GM19467 (cell line): ENCODE data around the gene CHST7.
"Not testable (repeated sequence)": the region's sequence is repeated elsewhere in the genome, so short reads cannot be mapped to it uniquely, and the experiment has no call there.

Experiments used
- ATAC-seq: cut with Tn5 transposase; IDR thresholded peaks from one replicate; pipeline ENCODE4 v1.9.1; 2021; ENCODE audit warnings: mild to moderate bottlenecking, moderate library complexity; ENCODE audit not compliant: unreplicated experiment

CHST7 gene, protein sequence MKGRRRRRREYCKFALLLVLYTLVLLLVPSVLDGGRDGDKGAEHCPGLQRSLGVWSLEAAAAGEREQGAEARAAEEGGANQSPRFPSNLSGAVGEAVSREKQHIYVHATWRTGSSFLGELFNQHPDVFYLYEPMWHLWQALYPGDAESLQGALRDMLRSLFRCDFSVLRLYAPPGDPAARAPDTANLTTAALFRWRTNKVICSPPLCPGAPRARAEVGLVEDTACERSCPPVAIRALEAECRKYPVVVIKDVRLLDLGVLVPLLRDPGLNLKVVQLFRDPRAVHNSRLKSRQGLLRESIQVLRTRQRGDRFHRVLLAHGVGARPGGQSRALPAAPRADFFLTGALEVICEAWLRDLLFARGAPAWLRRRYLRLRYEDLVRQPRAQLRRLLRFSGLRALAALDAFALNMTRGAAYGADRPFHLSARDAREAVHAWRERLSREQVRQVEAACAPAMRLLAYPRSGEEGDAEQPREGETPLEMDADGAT

DNA sequence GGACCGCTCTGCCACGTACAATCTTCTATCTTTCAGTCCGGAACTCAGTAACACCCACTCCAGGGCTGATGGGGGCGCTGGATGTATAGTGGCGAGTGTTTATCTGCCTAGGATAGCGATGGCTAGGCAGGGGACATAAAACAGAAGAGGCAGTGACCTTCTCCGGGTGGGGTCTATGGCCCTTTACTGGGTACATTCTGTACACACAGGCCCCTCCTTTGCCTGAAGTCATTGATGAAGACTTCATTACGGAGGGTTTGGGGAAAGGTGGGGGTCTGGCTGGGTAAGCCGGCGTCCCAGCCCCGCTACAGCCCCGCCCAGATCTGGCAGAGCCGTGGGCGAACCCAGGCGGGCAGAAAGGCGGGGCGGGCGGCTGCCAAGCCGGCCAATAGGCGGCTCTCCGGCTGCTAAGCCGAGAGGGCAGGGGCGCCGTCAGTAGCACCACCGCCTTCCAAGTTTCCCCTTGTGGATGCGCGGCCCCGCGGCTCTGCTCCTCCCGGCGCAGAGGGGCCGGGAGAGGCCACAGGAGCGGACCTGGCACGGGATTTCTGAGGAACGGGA lies at the start of gene CHST7:
Gene CHST7 (plus strand): TSS at position 435 of the 561 bp plus-strand sequence. CDS start 167 bp downstream, outside the sequence.
- ATAC-seq: peak; percentile 33

DNA sequence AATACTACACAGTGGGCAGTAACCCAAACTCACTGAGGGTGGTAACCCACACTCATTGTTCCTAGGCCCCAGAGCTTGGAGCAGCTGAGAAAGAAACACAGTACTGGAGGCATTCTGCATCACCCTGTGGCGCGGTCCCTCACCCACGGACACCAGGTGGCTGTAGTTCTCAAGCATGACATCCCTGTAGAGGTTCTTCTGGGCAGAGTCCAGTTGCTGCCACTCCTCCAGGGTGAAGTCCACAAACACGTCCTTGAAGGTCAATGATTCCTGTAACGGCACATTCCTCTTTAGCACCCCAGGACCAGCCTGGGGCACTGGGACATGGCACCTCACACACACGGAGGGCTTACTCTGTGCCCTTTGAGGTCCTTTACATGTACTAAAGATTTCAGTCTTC lies 44.9 kb upstream of the CHST7 start:
- ATAC-seq: not testable (repeated sequence)

DNA sequence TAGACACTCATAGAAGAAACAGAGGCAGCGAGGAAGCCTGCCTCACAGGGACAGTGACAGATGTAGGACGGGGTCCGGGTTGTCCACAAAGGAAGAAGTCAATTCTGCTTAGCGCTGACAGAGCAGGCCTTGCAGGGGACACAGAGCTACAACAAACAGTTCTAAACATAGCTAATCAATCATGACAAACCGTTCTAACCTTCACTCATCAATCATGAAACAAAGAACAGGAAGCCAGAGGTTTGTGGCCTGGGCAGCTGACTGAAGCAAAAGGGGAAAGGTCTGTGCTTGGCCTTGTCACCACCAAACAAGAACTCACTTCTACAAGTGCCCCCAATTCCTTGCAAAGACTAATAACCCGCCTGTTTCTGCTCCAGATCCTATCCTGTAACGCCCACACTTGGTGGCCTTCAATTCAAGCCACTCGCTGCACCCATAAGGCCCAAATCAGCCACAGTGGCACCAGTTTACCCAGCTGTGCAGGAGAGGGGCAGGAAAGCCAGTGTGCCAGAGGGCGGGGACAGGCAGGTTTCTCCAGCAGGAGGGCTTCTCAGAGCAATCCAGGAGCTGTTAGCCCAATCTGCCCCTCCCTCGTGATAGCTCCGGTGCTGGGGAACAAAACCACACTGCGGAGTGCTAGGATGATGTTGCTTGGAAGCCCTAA lies 43.7 kb upstream of the CHST7 start:
- not testable (repeated sequence) for ATAC-seq

DNA sequence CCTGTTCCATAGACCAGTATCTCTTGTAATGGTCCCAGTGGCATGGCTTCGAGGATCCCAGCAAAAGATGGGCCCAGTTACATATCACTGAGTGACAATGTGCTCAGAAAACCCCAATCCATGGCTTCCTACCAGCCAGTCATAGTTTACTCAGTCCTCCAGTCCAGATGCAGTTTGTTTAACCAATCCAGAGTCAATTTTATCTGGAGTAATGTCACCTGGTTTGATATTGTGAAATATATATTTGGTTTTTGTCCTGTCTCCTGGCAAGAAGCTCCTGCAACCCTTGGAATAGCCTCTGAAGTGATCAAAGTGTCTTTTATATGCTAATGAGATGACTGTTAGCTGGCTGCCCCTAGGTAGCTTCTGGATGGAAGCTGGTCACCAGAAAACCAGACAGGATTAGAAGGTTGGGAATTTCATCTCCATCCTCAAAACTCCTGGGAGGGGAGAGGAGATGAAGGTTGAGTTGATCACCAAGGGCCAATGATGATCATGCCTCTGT lies 43.1 kb upstream of the CHST7 start:
- ATAC-seq: not testable (repeated sequence)

DNA sequence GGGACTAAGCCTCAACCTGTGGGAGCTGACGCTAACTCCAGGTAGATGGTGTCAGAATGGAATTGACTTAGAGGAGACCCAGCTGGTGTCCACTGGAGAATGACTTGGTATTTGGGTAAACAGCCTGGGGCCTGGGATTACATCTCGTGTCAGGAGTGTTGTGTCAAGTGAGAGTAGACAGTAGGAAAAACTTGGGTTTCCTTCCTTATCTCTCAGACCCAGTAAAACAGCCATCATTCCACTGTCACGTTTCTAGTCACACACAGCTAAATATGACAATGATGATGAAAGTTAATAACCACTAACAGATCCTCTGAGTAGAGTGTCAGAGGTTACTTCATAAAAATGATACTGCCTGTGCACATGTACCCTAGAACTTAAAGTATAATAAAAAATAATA lies 42.1 kb upstream of the CHST7 start:
- ATAC-seq: no peak

DNA sequence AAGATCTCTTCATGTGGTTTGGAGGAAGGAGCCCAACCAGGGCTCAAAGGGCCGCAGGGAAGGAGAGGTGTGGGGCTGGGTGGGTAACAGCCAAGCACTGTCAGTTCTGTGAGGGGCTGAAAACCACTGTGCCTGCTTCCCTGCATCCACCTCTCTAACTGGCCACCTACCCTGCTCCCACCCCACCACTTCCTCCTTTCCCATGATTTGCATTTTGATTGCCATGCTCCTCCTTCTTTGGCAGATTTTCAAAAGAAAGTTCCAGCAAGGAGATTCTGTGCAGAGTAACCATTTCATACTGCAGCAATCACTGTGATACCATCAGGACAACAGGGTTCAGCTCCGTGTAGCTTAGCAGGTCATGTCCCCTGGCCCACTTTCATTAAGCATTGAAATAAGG lies 30.1 kb upstream of the CHST7 start:
- no peak for ATAC-seq

DNA sequence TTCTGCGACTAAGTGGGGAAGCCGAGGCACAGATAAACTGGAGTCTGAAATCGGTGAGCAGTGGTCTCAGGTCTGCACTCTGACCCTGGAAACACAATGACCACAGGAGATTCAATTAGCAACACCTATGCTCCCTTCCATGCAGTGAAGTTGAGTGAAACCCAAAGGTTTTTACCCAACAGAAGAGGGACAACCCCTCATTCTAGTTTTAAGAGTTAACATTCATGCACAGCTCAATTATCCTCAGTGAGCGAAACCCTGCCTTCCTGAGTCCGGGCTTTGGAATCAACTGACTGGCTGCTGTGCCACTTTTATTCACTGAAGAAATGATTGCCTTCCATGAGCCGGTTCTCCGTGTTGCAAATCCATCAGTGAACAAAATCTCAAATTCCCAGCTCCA lies 29.0 kb upstream of the CHST7 start:
- not testable (repeated sequence) for ATAC-seq

DNA sequence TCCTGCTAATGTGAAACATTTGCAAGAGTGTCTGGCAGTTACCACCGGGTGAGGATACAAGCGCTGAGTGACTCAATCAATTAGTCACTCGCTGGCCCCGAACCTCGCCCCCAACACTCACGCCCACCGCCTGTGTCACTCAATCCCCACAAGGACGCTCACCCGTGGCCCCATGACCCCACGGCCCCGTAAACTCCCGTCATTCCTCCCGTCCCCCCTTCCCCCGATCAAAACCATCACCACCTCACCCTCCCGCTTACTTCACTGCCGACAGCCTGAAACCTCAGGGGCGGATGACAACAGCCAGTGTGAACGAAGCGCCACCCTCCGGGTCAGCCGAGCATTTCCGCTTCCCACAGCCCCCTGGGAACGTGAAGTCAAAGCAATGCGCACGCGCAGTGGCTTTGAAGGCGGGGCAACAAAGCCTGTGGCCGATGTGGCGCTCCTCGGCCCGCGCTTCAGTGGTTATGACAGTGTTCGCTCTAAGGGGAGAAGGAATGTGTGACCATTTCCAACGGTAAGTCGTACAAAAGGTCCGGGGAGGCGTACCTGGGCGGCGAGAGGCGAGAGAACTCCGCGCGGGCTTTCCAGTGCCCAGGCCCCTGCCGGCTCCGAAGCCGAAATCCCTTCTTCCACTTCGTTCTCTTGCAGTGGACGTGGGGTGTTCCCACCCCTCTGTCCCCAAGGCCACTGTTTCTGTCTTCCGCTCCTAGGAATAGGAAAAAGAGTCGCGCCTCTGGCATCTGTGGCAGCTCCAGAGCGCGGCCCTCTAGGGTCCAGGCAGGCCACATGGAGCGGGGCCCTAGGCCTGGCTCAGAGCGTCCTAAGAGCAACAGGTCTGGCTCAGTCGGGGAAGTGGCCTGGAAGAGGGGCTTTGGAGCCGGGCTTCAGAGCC lies 28.2 kb upstream of the CHST7 start, which contains the start of gene ZNF674:
Gene ZNF674 (minus strand): TSS at position 311 of the 895 bp plus-strand sequence. CDS start 3,334 bp downstream, outside the sequence.
- peak; percentile 78 for ATAC-seq

DNA sequence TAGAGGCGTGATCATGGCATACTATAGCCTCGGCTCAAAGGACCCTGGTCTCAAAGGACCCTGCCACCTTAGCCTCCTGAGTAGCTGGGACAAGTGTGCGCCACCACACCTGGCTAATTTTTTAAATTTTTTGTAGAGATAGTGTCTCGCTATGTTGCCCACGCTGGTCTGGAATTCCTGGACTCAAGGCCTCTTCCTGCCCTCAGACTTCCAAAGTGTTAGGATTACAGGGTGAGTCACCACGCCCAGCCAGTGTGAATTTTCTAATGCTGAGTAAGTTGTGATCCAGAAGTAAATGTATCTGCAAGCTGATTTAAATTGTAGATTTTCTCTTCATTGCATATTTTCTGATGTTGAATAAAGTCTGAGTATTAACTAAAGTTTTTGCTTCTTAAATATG lies 25.7 kb upstream of the CHST7 start:
- no peak for ATAC-seq

DNA sequence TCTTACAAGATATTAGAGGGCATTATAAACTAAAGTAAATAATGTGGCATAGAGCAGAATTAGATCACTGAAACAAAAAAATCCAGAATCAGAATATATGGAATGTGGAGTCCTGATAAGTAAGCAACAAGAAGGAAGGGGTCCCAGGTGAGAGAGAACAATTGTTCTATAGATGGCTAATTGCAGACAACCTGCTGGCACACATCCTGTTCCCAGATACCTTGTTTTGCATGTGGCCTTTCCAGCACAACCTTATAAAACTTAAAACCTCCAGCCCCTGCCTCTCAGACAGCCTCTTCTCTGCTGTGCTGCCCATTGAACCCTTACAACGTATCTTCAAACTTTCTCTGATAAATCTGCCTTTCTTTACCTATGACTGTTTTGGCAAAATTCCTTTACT lies 23.7 kb upstream of the CHST7 start:
- no peak for ATAC-seq

DNA sequence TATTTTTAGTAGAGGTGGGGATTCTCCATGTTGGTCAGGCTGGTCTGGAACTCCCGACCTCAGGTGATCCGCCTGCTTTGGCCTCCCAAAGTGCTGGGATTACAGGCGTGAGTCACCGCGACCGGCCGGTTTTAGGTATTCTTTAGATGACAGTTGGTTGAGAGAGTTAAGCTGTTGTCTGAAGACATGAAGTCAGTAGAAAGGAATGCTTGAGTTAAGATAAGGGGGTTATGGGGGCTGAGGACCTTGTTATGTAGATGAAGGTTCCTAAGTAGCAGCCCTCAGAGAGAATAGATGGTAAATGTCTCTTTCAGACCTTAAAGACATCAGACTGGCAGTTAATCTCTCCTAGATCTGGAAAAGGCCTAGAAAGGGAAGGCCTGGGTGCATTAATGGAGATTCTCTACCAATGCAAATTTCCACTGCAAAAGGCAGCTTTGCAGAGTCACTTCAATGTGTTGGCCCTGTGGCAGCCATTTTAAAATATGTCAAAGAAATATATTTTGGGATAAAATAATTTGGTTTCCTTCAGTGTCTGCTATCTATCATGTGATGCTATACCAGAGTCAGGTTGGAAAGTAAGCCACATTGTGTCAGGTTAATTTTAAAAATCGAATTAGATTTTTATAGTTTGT lies 22.0 kb upstream of the CHST7 start:
- ATAC-seq: no peak

DNA sequence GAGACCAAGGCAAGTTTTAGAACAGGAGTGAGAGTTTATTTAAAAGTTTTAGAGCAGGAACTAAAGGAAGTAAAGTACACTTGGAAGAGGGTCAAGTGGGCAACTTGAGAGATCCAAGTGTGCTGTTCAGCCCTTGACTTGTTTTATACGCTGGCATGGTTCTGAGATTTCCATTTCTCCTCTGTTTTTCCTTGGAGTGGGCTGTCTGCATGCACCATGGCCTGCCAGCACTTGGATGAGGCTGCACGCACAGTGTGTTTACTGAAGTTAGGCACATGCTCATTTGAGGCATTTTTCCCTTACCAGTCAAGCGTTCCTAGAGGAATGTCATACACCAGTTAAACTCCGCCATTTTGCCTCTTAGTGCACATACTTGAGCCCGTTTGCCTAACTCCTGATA lies 19.6 kb upstream of the CHST7 start:
- no peak for ATAC-seq

DNA sequence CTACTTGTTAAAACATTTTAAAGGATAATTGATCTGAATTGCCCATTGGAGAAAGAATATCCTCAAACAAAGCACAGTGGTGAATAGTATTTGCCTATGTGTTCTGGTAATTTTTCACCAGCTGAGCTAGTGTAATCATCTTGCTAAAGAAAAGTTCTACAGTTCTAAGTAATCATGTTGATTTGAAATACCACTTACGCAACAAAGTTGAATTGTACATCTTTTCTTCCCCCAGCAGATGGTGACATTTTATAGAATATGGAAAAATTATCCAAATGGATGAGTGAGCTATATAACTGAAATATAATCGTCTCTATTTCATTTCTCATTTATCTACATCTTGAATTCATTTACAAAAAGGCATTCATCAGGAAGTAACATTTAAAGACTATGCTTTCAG lies 18.6 kb upstream of the CHST7 start:
- ATAC-seq: no peak

DNA sequence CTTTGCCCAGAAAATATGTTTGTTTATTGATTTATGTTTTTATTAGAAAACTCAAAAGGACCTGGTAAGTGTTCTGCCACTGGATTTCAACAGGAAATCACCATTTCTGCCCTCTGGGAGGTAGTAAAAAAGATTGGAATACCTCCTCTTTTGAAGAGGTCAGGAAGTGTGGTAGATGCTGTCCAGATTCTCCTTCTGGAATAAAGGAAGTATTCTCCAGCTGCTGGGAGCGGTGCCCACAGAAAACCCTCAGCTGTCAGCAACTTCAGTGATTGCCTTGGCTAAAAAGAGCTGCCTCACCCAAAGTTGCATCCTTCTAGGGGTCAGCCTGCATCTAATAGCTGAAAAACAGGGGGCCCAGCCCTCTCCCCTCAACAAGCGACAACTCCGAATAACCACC lies 14.5 kb upstream of the CHST7 start:
- ATAC-seq: no peak

DNA sequence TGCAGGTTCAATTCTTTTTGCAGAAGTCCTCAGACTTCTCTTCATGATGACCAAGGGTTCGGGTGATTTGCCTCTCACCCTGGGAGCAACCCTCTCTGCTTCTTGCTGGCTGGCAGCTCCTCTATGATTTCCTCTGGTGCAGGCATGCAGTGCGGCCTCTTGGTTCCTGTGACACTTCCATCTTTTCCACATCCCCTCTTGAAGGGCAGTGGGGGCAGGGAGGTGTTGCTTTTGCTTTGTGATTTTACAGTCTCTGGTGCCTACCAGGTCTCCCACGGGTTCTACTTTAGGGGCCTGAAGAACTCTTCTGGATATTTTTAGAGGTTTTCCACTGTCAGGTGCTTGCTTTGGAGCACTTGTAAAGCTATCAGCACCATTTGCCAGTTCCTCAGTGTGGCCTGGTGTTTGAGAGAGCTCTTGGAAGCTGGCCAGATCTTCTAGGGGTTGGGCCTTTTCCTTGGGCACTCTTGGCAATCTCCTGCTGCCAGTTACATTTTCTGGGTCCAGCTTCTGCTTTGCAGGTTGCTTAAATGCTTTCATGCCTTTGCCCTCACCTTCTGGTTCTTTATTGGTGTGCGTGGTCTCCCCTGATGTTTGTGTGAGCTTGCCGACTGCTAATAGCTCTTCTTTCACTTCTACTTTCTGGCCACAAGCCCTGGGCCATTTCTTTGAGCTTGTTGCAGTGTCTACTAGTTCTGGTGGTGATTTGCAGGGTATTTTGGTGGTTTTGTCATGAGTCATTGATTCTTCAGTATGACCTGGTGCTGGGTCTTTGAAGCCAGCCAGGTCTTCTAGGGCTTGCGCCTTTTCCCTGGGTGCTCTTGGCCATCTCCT lies 11.5 kb upstream of the CHST7 start:
- peak; percentile 95 for ATAC-seq

DNA sequence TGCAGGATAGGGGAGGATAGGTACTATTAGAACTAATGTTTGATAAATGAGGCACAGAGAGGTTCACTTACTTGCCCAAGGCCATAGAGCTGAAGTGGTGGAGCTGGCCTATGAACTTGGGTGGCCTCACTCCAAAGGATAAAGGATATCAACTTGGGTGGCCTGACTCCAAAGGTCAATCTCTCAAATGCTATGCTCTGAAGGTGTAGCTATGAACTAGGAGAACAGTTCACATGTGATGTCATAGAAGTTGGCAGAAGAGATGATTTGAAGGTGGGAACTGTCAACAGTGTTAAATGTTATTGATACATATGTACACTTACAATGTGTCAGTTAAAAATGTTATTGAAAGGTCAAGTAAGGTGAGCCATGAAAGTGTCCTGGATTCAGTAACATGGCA lies 6.2 kb upstream of the CHST7 start:
- no peak for ATAC-seq

DNA sequence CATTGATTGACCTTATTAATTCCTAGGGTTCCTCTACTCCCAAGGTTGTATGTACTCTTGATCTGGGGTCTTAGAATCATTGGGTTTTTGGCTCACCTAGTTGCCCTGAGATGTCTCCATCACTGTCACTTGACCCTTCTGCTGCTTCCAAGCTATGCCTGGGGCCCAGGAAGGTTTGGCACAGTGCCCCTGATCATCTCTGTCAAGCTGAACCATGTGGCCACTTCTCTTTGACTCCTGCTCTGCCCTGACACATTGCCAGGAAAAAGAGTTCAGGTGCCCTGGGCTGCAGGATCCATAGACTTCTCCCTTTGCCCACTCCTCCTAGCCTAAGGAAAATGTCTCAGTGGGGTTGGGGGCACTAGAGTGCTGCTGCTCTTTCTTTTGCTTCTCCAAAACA lies 3.9 kb upstream of the CHST7 start:
- no peak for ATAC-seq

DNA sequence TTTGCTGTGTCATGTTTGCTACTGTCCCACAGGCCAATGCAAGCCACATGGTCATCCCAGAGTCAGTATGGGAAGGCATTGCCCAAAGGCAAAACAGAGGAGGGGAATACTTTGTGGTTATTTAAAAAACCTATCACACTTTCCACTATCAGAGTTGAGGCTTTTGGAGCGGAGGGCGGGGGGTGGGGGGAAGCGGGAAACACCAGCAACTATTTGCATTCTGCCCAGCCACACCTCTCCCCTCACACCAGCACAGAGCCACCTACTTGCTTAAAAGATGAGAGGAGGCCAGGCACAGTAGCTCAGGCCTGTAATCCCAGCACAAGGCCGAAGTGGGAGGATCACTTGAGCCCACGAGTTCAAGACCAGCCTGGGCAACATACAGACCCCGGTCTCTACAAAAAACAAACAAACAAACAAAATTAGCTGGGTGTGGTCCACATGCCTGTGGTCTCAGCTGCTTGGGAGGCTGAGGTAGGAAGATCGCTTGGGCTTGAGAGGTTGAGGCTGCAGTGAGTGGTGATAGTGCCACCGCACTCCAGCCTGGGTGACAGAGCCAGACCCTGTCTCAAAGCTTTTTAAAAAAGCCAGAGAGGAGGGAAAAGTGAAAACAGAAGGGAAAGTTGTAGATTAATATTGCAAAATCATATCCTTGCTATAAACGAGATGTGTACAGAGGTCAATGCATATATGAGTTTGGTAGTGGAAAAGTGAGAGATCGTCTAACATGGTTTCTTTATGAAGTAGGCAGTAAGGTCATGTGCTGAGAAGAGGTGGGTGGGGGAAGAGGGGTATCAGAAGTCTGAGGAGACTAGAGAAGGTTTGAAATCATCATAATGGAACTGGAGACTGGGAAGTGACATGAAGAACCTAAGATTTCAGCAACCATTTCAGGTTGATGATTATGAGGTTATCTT lies 1.9 kb upstream of the CHST7 start:
- ATAC-seq: no peak
